Effector memory CD4-positive, alpha-beta T cell (primary cell): ENCODE data around the gene SIRT7.

Source experiments
- DNase-seq, 3 donors: peaks; one replicate each; pipeline ENCODE4 v3.0.0-alpha.2; 2020
- H3K27ac ChIP-seq: 2 replicates; pipeline ENCODE4 v1.7.0; 2013; ENCODE audit warnings: mild to moderate bottlenecking, low read length, moderate library complexity; ENCODE audit not compliant: insufficient read depth, poor library complexity, severe bottlenecking
- H3K27me3 ChIP-seq: replicated peaks from 2 replicates; pipeline ENCODE4 v1.7.0; 2013; ENCODE audit warnings: mild to moderate bottlenecking, low read length; ENCODE audit not compliant: insufficient read depth, control insufficient read depth, poor library complexity, severe bottlenecking
- H3K36me3 ChIP-seq: 2 replicates; pipeline ENCODE4 v1.7.0; 2013; ENCODE audit warnings: mild to moderate bottlenecking, low read length, moderate library complexity; ENCODE audit not compliant: control insufficient read depth, insufficient read depth
- H3K4me1 ChIP-seq: 2 replicates; pipeline ENCODE4 v1.7.0; 2013; ENCODE audit warnings: low read length, mild to moderate bottlenecking; ENCODE audit not compliant: control insufficient read depth, insufficient read depth, poor library complexity, severe bottlenecking
- H3K4me3 ChIP-seq: 2 replicates; pipeline ENCODE4 v1.7.0; 2013; ENCODE audit warnings: low read length, low read depth, mild to moderate bottlenecking; ENCODE audit not compliant: insufficient read depth, poor library complexity, severe bottlenecking
- H3K9me3 ChIP-seq: 2 replicates; pipeline ENCODE4 v1.7.0; 2013; ENCODE audit warnings: mild to moderate bottlenecking, low read length, moderate library complexity; ENCODE audit not compliant: control insufficient read depth

Gene SIRT7

DNA sequence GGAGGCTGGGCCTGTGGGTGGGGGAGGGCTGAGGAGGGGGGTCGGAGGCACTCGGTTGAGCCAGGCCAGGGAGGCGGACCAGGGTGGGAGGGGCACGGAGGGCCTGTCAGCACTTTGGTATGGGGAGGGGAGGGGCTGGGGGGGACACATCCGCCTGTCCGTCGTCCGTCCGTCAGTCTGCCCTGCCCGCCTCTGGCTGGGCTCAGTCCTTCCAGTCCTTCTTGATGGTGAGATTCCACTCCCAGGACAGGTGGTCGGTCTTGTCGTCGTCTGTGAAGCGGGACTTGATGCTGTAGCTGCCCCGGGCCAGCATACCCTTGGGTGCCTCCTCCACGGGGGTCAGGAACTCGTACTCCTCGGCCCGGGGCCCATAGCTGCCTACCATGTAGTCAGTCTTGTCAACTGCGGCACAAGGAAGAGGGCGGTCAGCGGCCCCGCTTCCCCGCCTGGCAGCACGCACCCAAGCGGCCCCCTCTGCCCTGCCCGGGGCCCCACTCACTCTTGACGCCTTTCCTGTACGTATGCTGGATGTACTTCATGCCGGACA, 49.2 kb downstream of the SIRT7 start:
- DNase-seq: no peak
- Histone ChIP-seq H3K4me1 (peaks cover 45% of the 10 kb centered on the region), H3K27me3 (no peaks in the 10 kb centered on the region), H3K36me3 (peaks cover 24% of the 10 kb centered on the region), H3K4me3 (no peak overlapping the region), H3K27ac (peak overlapping the region; percentile 95), H3K9me3 (no peaks in the 10 kb centered on the region)

DNA sequence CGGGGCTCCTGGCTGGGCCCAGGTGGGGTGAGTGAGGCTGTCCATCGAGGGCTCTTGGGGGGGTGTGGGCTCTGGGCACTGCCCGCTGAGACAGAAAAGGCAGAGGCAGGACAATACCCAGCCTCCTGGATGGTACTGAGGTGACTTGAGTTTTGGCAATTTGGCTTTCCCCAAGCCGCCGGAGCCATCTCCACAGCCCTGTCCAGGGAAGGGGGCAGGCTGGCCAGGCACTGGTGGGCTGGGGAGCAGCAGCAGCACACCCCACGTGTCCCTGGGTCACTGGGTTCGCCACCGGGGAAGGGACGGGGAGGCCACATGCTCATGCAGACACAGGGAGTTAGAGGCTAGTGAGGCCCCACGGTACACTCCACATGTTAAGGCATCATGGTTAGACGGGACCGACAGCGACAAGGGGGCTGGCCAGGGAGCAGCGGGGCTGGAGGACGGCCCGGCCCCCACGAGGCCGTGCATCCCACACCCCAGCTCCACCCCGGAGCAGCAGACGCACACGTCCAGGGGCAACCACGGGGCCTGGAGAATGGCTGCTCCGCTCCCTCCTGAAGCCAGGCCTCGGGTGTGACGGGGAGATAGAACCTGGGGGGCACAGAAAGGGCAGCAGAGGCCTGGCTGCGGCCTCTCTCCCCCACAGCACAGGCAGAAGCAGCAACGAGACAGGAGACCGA, 49.8 kb downstream of the SIRT7 start:
- H3K4me1 ChIP-seq: peaks cover 43% of the 10 kb centered on the region
- H3K27me3 ChIP-seq: no peaks in the 10 kb centered on the region
- H3K9me3 ChIP-seq: no peaks in the 10 kb centered on the region
- peak overlapping the region; percentile 14 for H3K27ac ChIP-seq
- H3K4me3 ChIP-seq: no peak overlapping the region
- peaks cover 24% of the 10 kb centered on the region for H3K36me3 ChIP-seq
- no peak for DNase-seq

DNA sequence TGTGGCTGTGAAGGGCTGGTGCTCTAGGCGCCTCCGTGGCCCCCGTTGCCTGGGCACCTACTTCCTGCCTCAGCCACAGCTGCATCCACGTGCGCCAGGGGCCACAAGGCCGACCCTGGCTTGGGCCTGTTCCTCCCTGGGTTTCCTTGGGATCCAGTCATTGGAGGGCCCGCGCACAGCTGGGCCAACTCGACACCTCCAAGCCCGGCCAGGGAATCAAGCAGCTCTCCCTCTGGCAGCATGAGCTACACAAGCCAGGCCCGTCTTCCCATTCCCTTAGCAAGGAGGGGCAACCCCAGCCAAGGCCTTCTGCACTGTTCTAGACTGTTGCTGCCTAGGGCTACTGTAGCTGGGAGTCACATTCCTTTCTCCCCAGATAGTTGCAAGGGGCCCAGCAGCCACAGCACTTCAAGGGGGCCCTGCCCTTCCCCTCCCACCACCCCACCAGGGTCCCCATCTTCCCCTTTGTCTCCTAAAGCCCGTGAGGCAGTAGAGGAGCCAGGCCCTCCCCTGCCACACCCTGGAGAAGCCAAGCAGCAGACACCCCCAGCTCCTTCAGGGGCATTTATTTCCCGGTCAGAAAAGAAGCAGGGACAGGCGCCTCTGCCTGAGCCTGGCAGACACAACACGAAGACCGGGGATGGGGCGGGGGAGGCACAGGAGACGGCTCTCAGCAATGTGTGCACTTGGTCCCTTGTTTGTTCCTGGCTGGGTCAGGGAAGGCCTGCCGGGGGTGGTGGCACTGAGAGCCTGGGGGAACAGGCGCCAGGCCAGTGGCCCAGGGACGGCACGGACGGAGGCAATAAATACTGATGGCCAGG, 50.6 kb downstream of the SIRT7 start:
- no peaks in the 10 kb centered on the region for H3K27me3 ChIP-seq
- DNase-seq: no peak
- no peaks in the 10 kb centered on the region for H3K9me3 ChIP-seq
- peak overlapping the region; percentile 14 for H3K27ac ChIP-seq
- no peak overlapping the region for H3K4me3 ChIP-seq
- H3K36me3 ChIP-seq: peaks cover 24% of the 10 kb centered on the region
- H3K4me1 ChIP-seq: peaks cover 38% of the 10 kb centered on the region

DNA sequence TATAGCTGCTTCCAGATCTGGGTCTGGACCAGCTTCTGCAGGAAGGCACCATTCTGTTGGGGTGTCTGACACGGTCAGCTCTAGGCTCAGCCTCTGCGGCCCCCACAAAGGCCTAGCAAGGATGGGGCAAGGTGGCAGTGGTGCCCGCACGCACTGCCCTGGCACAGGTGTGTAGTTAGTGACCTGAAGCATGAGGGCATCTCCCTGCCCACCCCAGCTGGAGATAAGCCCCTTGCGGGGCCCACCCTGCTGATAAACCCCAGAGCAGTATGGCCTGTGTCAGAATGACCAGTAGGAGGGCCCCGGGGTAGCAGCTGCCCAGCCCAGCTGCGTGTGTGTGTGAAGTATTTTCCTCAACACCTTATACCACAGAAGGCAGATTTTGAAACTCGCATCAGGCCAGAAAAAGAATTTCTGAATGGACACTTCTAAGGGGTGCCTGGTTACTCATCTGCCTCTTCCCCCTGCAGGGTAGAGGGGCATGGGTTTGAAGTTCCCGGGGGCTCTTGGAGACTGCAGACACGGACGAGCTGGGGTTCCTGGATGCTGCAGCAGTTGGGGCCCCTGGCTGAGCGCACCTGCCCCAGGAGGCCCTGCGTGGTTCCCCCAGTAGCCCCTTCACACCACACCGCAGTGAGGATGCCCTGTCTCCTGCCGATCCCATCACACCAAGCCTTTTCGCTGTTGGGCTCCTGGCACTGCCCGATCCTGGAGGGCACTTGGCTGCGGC, 51.4 kb downstream of the SIRT7 start:
- Histone ChIP-seq H3K27me3 (no peaks in the 10 kb centered on the region), H3K27ac (peak overlapping the region; percentile 14), H3K36me3 (peaks cover 24% of the 10 kb centered on the region), H3K4me3 (no peak overlapping the region), H3K4me1 (peaks cover 31% of the 10 kb centered on the region), H3K9me3 (no peaks in the 10 kb centered on the region)
- DNase-seq: no peak

DNA sequence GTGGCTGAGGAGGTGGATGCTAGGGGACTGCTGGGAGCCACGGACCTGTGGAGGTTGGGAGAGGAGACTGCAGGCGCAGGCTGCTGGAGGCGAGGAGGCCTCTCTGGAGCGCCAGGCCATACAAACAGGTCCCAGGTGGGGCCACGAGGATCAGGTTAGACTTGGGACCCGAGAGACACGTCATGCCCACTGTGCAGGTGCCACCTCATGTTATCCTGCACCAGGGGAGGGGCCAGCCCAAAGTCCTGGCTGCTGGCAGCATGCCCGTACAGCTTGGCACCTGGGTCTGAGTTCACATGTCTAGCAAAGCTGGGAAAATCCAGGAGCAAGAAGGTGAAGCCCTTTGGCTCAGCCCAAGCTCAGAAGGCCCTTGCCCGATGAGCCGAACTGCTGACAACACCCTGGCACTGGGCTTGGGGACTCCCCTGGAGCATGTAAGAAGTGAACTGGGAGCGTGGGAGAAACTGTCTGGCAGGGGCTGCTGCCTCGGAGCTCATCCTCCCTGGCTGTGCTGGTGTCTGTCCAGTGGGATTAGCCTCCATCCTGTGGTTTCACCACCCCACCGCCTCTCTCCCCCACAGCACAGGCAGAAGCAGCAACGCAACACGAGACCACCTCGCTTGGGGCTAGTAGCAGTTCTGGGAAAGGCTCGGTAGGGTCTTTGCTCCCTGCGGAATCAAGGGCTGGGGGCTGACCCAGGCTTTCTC, 52.1 kb downstream of the SIRT7 start:
- Histone ChIP-seq H3K9me3 (no peaks in the 10 kb centered on the region), H3K27ac (no peak overlapping the region), H3K36me3 (peaks cover 24% of the 10 kb centered on the region), H3K4me3 (no peak overlapping the region), H3K4me1 (peaks cover 31% of the 10 kb centered on the region), H3K27me3 (no peaks in the 10 kb centered on the region)
- no peak for DNase-seq

DNA sequence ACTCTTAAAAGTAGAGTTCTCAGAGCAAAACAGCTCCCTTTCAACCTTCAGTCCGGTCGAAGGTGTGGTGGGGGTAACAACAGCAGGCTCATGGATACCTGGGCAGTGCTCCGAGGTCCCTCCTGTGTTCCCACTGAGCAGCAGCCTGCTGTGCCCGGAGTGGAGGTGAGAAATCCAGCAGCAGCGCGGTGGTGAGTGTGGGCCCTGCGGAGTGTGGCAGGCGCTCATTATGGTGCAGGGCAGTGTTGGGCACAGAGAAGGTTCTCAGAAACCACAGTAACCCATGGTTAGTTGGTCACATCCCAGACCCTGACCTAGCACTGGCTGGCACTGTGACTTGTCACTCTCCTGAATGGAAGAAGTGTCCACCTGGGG, 52.6 kb downstream of the SIRT7 start:
- Histone ChIP-seq H3K4me1 (peaks cover 31% of the 10 kb centered on the region), H3K4me3 (no peak overlapping the region), H3K36me3 (peaks cover 24% of the 10 kb centered on the region), H3K27ac (no peak overlapping the region), H3K9me3 (no peaks in the 10 kb centered on the region), H3K27me3 (no peaks in the 10 kb centered on the region)
- no peak for DNase-seq

DNA sequence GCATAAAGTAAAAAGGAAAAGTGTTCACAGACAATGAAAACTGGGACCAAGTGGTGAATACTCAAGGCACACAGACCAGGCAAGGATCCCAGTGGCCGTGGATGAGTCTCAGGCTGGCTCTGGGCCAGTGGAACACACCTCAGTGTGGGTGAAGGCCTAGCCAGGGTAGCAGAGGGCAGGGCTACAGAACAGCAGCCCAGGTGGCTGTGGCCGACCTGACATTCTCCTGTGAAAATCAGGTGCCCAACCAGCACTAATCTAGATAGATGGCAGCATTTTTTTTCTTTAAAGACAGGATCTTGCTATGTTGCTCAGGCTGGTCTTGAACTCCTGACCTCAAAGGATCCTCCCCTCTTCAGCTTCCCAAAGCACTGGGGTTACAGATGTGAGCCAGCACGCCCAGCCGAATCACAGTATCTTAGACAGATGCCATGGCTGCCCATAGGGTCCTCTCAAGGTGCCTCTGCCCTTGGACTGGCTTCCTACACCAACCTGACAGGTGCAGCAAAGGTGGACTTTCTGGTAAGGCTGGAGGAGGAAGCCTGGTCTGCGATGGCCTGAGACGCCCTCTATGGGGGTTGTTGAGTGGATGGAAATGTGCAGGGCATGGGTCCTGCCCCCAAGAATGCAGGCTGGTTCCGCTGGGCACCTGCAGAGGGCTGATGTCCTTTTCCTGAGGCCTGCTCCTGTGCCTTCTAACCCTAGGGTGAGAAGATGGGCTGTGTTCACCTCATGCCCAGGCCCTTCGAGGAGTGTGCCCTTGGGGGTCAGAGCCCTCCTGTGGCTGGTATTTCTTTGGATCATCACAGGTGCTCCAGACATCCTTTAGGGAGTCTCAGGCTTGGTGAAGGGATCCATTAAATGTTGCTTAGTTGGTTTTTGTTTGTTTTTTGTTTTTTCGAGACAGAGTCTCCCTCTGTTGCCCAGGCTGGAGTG, 53.9 kb downstream of the SIRT7 start:
- no peaks in the 10 kb centered on the region for H3K27me3 ChIP-seq
- peaks cover 26% of the 10 kb centered on the region for H3K4me1 ChIP-seq
- no peaks in the 10 kb centered on the region for H3K9me3 ChIP-seq
- no peak for DNase-seq
- H3K4me3 ChIP-seq: no peak overlapping the region
- no peak overlapping the region for H3K27ac ChIP-seq
- peaks cover 17% of the 10 kb centered on the region for H3K36me3 ChIP-seq

DNA sequence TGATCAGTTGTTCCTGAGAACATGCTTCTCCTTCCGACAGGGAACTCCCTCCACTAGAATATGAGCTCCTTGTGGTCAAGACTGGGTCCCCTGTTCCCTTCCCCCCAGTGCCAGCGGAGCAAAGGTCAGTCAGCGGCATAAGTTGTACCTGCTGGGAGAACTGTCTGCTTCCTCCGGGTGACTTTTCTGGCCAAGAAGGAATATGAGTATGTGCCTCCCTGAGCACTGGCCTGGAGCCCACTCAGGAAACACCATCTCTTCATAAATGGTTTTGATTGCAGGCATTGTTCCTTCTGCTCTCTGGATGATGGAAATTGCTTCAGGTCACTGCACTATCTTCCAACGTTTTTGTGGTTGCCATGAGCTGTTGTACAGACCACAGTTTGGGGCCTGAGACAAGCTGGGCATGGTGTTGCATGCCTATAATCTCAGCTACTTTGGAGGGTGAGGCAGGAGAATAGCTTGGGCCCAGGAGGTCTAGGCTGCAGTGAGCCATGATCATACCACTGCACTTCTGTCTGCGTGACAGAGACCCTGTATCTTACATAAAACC, 54.8 kb downstream of the SIRT7 start:
- Histone ChIP-seq H3K4me3 (no peak overlapping the region), H3K4me1 (peaks cover 27% of the 10 kb centered on the region), H3K9me3 (no peaks in the 10 kb centered on the region), H3K27ac (no peak overlapping the region), H3K27me3 (no peaks in the 10 kb centered on the region), H3K36me3 (peaks cover 16% of the 10 kb centered on the region)
- no peak for DNase-seq
